SH-SY5Y (cell line): ENCODE results near the gene ZDBF2.

ENCODE experiments used
- GATA2 ChIP-seq: IDR thresholded peaks from 2 replicates; pipeline ENCODE4 v1.6.1; 2011; ENCODE audit warnings: mild to moderate bottlenecking, low read depth, low read length
- GATA3 ChIP-seq: IDR thresholded peaks from 2 replicates; pipeline ENCODE4 v1.6.1; 2011; ENCODE audit warnings: low read depth, mild to moderate bottlenecking, low read length, moderate library complexity

The ZDBF2 gene

DNA sequence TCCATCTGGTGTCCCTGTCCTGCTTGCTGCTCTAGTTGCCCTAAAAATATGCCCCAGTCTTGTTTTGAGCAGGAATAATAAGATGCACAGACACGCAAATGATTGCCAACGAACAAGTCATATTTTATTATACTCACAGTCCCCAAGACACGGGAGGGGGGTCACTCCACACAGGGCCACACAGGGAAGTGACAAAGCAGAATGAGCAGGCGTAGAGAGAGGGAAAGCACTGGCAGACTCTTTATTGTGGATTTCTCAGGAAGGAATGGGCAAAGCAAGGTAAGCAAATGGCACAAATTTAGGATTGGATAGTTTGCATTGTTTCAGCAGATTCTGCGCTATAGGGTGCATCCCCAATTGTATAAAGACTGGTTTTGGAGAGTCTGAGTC lies 20.7 kb upstream of the ZDBF2 start:
- TF ChIP-seq GATA3: no peak

GRCh38 chr2:206255003-206255402 lies 19.5 kb upstream of the ZDBF2 start:
- TF ChIP-seq GATA2: no peak
- TF ChIP-seq GATA3: no peak

- TF ChIP-seq GATA3 (no peak), GATA2 (no peak)
These were observed 17.7 kb upstream of the ZDBF2 start for GRCh38 chr2:206256706-206257205.

DNA sequence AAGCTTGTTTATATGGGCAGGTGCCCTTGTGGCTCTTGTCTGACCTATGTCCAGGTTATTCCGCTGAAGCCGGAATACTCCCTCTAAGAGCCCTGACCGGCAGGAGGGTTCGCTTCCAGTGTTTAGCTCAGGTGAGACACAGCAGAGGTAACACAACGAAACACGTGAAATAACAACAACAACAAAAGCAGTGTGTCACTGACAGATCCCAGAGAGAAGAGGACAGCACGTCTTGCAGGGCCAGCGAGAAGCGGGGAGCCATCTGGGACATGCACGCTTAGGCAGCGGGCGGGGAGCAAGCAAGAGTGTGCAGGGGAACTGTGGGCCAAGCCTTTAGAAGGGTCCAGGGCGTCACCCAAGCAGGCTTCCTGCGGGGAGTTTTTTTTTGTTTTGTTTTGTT lies 17.1 kb upstream of the ZDBF2 start:
- no peak for TF ChIP-seq GATA2
- no peak for TF ChIP-seq GATA3

DNA sequence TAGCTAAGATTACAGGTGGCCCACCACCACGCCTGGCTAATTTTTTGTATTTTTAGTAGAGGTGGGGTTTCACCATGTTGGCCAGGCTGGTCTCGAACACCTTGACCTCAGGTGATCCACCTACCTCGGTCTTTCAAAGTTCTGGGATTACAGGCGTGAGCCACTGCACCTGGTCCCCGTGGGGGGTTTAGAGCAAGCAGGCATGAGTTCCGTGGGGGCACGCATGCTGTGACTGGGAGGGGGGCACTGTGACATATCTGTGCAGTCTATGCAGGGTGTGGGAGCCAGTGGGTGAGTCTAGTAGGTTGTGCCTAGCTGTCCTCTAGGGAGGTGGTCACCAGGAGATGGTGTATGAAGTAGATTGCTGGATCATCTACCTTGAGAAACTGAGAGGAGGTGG lies 16.6 kb upstream of the ZDBF2 start:
- TF ChIP-seq GATA2 (no peak), GATA3 (no peak)

DNA sequence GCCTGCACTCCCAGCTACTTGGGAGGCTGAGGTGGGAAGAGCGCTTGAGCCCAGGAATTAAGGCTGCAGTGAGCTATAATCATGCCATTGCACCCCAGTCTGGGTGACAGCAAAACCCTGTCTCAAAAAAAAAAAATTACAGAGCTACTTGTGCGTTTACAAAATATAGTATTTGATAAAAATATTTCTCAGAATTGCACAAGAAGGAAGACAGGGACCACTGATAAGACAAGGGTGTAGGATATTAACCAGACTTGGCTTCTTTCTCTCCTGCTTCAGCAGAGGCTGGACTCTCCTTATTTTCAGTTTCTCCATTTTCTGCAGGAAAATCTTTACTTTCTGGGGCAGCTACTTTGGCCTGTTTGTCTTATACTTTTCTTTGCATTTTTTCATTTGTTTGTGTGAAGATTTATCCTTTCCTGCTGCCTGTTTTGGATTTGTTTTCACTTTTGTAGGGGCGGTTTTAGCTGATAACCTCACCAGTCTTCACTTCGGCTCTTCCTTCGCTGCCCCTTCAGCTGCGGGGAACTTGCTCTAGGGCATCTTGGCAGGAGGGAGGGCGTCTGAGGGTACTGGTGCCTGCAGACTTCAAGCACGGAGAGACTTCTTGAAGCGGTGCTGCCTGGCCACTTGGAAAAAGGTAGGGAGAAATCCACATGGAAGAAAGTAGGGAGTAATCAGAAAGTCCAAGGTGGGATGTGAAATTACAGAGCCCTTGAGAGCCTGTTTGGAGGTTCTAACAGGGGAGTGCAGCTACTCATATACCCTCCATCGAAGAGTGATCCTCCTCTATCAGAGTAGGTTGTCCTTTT lies 14.9 kb upstream of the ZDBF2 start:
- TF ChIP-seq GATA3 (no peak), GATA2 (no peak)

- no peak for TF ChIP-seq GATA2
- no peak for TF ChIP-seq GATA3
These were observed 14.1 kb upstream of the ZDBF2 start for GRCh38 chr2:206260188-206261012.

DNA sequence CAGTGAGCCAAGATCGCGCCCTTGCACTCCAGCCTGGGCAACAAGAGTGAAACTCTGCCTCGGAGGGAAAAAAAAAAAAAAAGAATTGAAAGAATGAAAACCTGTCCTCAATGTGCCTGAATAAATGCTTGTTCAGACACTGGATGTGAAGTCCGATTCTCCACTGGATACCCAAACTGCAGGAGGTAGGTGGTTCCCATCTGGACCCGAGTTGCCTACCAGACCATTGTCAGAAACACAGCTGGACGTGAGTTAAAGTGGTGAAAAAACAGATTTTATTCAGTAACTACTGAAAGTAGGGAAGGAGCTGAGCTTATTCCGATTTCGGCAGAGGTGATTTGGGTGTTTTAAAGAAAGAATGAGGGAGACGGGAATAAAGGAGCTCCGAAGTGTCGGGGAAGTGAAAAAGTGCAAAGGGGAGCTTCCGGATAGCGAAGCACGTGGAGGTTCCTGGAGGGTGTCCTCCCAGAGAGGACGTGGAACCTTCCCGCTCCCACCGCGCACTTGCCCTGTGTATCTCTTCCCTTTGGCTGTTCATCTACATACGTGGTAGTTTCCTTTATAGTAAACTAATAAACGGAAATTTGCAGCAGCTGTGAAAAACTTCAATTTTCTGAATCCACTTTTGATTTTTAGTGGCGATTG lies 10.4 kb upstream of the ZDBF2 start:
- TF ChIP-seq GATA3: no peak
- no peak for TF ChIP-seq GATA2

GRCh38 chr2:206266130-206267125 lies 8.0 kb upstream of the ZDBF2 start:
- TF ChIP-seq GATA2 (peak; percentile 78), GATA3 (peak; percentile 72)

DNA sequence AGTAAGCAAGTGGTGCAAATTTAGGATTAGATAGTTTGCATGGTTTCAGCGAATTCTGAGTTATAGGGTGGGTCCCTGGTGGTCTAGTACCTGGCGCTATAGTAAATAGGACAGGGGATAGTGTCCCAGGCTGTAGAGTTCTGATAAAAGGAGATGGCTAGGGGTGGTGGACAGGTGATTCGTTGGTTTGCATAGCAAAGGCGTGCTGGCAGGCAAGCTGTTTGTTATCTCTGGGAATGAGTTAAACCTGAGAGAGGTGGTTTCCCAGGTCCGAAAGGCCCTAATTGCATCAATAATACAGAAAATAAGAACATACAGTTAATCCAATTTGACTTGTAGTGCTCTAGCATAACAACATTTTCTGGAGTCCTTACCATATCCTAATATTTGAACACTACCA lies 6.9 kb upstream of the ZDBF2 start:
- TF ChIP-seq GATA3 (no peak), GATA2 (no peak)

GRCh38 chr2:206271065-206271464 lies 3.4 kb upstream of the ZDBF2 start:
- TF ChIP-seq GATA2 (no peak), GATA3 (no peak)

- no peak for TF ChIP-seq GATA2
- no peak for TF ChIP-seq GATA3
These were observed 558 bp upstream of the ZDBF2 start for GRCh38 chr2:206273905-206274304.
